Dedifferentiated amniotic fluid mesenchymal stem cell (primary cell): ENCODE measurements around the gene PGBD1.

ENCODE experiments used
- DNase-seq: peaks from one replicate; pipeline ENCODE4 v3.0.0-alpha.2; 2016; ENCODE audit errors: extremely low spot score

PGBD1 gene

GRCh38 chr6:28335040-28335563 lies 53.7 kb downstream of the PGBD1 start:
- no peak for DNase-seq

- DNase-seq: peak; percentile 99
These were observed 54.4 kb downstream of the PGBD1 start, which contains the start of gene ZSCAN31 for GRCh38 chr6:28335564-28336283. Gene ZSCAN31 (minus strand): TSS chr6:28336148. CDS start chr6:28329683, 6,465 bp downstream.

GRCh38 chr6:28336284-28337120 lies 55.1 kb downstream of the PGBD1 start:
- DNase-seq: peak; percentile 39

GRCh38 chr6:28337121-28337520 lies 55.7 kb downstream of the PGBD1 start:
- no peak for DNase-seq

- no peak for DNase-seq
These were observed 59.1 kb downstream of the PGBD1 start for GRCh38 chr6:28340310-28341095.

- no peak for DNase-seq
These were observed 62.7 kb downstream of the PGBD1 start for GRCh38 chr6:28343898-28344677.

GRCh38 chr6:28345201-28345600 lies 63.8 kb downstream of the PGBD1 start:
- no peak for DNase-seq

- no peak for DNase-seq
These were observed 65.7 kb downstream of the PGBD1 start for GRCh38 chr6:28347119-28347518.

GRCh38 chr6:28349344-28349891 lies 68.0 kb downstream of the PGBD1 start:
- DNase-seq: no peak

GRCh38 chr6:28349892-28350737 lies 68.7 kb downstream of the PGBD1 start, which contains the start of gene ZKSCAN3:
Gene ZKSCAN3 (plus strand): TSS chr6:28349947. CDS start chr6:28359587, 9,640 bp downstream.
- DNase-seq: peak; percentile 66

GRCh38 chr6:28351087-28351486 lies 69.7 kb downstream of the PGBD1 start:
- no peak for DNase-seq

- no peak for DNase-seq
These were observed 70.1 kb downstream of the PGBD1 start for GRCh38 chr6:28351493-28351925.
